Neural cell (in vitro differentiated cells): ENCODE measurements around the gene MUC2.

Experiments used
- CTCF ChIP-seq: fragments of 450-650 bp; IDR thresholded peaks from 2 replicates; pipeline ENCODE4 v1.5.1; 2014; ENCODE audit warnings: antibody characterized with exemption, mild to moderate bottlenecking, moderate library complexity; ENCODE audit not compliant: poor library complexity, severe bottlenecking
- EP300 ChIP-seq: fragments of 450-650 bp; conservative IDR thresholded peaks from 2 replicates; pipeline ENCODE4 v1.6.1; 2014; ENCODE audit warnings: antibody characterized with exemption, mild to moderate bottlenecking, moderate library complexity; ENCODE audit not compliant: poor library complexity, severe bottlenecking
- REST ChIP-seq: IDR thresholded peaks from 2 replicates; pipeline ENCODE4 v1.6.1; 2012; ENCODE audit warnings: borderline replicate concordance

GRCh38 chr11:1069740-1070139 lies 4.9 kb upstream of the MUC2 start:
- TF ChIP-seq CTCF (no peak), EP300 (no peak), REST (no peak)
